Fibroblast of pulmonary artery (primary cell): Measurements from ENCODE around the gene RAB40C.
"Not testable (repeated sequence)": the region's sequence is repeated elsewhere in the genome, so short reads cannot be mapped to it uniquely, and the experiment has no call there.

Experiments used
- DNase-seq: peaks from one replicate; pipeline ENCODE4 v3.0.0-alpha.2; 2010; ENCODE audit warnings: low read depth
- H3K4me3 ChIP-seq: replicated peaks from 2 replicates; pipeline ENCODE4 v1.5.1; 2011; ENCODE audit warnings: low read depth, mild to moderate bottlenecking, control low read depth, low read length, moderate library complexity
- TF ChIP-seq, protein P1 (sequence below): IDR thresholded peaks from 2 replicates; pipeline ENCODE4 v1.5.1; 2011; ENCODE audit warnings: mild to moderate bottlenecking, control low read depth, low read length, inconsistent platforms; ENCODE audit errors: missing control alignments

The RAB40C gene

GRCh38 chr16:592518-593306 is 2.8 kb downstream of the RAB40C start:
- no peak overlapping the region for H3K4me3 ChIP-seq
- TF ChIP-seq, protein P1, sequence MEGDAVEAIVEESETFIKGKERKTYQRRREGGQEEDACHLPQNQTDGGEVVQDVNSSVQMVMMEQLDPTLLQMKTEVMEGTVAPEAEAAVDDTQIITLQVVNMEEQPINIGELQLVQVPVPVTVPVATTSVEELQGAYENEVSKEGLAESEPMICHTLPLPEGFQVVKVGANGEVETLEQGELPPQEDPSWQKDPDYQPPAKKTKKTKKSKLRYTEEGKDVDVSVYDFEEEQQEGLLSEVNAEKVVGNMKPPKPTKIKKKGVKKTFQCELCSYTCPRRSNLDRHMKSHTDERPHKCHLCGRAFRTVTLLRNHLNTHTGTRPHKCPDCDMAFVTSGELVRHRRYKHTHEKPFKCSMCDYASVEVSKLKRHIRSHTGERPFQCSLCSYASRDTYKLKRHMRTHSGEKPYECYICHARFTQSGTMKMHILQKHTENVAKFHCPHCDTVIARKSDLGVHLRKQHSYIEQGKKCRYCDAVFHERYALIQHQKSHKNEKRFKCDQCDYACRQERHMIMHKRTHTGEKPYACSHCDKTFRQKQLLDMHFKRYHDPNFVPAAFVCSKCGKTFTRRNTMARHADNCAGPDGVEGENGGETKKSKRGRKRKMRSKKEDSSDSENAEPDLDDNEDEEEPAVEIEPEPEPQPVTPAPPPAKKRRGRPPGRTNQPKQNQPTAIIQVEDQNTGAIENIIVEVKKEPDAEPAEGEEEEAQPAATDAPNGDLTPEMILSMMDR, result no peak
- DNase-seq, result peak; percentile 47

DNA sequence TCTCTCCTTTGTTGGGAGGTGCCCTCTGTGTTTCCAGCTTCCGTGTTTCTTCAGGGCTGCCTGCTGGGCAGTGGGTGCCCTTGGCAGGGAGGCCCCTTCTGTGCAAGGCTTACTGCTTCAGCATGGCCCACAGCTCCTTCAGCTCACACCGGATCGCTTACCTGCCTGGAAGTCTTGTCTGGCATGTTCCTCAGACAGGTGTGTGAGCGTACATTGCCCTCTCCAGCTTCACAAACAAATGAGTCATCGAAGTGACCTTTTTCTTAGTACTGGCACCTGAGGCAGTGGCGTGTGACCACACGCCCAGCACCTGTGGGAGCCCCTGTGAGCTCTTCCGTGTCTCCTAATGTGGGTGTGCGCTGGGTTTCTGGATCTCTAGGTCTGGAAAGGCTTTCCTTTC is 3.5 kb downstream of the RAB40C start:
- DNase-seq, result no peak
- H3K4me3 ChIP-seq, result no peak overlapping the region
- TF ChIP-seq, protein P1, result no peak

GRCh38 chr16:593807-594206 is 3.9 kb downstream of the RAB40C start:
- DNase-seq, result no peak
- no peak overlapping the region for H3K4me3 ChIP-seq
- TF ChIP-seq, protein P1, result no peak

DNA sequence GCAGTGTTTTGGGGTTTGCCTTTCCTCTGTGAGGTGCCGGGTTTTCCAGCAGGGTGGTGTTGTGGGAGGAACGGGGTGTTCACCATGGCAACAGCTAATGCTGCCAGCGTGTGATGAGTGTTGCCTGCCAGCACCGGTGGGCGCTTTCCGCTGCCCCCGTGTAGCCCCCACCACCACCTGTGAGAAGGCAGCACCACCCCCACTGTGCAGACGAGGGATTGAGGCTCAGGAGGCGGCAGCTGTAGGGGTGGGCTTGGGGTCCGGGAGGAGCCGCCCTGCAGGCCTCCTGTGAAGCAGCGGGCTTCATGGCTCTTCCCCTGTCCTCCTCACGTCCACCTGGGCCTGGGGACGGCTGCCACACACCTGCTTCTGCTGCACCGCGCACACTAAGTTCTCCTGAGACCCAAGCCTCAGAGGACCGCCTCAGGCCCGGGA is 5.2 kb downstream of the RAB40C start:
- no peak for DNase-seq
- TF ChIP-seq, protein P1, result no peak
- no peak overlapping the region for H3K4me3 ChIP-seq

DNA sequence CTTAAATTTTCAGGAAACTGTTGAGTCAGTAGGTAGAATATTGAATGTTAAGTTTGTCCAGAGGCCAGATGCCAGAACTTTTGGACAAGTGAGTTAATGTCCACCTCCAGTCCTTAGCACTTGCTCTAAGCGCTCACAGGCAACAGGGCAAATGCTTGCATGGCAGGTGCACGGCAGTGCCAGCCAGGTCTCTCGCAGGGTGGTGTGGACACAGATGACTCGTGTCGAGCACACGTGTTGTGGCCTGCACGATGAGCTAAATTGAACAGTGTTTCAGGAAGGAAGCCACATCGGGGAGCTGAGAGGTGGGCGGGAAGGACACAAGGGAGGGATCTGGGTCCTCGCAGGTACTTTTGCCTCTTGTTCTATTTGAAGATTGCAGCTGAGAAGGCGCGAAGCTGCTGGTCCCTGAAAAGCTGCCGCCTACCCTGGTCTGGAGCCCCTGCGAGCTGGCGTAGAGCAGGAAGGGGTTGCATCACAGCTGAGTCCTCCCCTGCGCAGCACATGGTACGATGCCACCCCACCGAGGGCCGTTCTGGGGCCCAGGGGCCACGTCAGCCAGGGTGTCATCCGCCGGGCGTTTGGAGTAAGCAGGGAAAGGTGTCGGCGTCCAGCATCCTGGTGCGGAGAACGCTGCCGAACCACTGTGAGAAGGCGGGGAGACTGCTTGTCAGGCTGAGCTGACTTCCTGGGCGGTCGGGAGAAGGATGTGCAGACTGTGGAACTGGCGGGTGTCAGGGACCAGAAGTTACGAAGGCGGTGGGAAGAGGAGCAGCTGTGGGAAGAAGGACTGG is 6.3 kb downstream of the RAB40C start:
- TF ChIP-seq, protein P1, result no peak
- H3K4me3 ChIP-seq, result no peak overlapping the region
- DNase-seq, result no peak

- no peak for DNase-seq
- no peak overlapping the region for H3K4me3 ChIP-seq
- TF ChIP-seq, protein P1, result no peak
Observed at GRCh38 chr16:596736-597060, 6.8 kb downstream of the RAB40C start.

- not testable (repeated sequence) for H3K4me3 ChIP-seq, DNase-seq
Observed at GRCh38 chr16:597655-598054, 7.8 kb downstream of the RAB40C start.
